GM06990 (cell line): ENCODE measurements around the gene CLK4.

Experiments used
- DNase-seq: peaks from one replicate; pipeline ENCODE4 v3.0.0-alpha.2; 2011; ENCODE audit not compliant: insufficient read length; ENCODE audit errors: extremely low read depth
- H3K27me3 ChIP-seq: replicated peaks from 2 replicates; pipeline ENCODE4 v1.6.0; 2011; ENCODE audit warnings: low read length; ENCODE audit not compliant: control insufficient read depth, insufficient read depth
- H3K36me3 ChIP-seq: 2 replicates; pipeline ENCODE4 v1.5.1; 2011; ENCODE audit warnings: low read length; ENCODE audit not compliant: control insufficient read depth, insufficient read depth
- H3K4me3 ChIP-seq: replicated peaks from 2 replicates; pipeline ENCODE4 v1.5.1; 2011; ENCODE audit warnings: low read depth, mild to moderate bottlenecking, control low read depth, low read length
- TF ChIP-seq, protein P1 (sequence below): IDR thresholded peaks from 2 replicates; pipeline ENCODE4 v1.5.1; 2011; ENCODE audit warnings: low read length, control low read depth, mild to moderate bottlenecking, inconsistent platforms; ENCODE audit not compliant: insufficient read depth, poor library complexity, severe bottlenecking

CLK4 gene

DNA sequence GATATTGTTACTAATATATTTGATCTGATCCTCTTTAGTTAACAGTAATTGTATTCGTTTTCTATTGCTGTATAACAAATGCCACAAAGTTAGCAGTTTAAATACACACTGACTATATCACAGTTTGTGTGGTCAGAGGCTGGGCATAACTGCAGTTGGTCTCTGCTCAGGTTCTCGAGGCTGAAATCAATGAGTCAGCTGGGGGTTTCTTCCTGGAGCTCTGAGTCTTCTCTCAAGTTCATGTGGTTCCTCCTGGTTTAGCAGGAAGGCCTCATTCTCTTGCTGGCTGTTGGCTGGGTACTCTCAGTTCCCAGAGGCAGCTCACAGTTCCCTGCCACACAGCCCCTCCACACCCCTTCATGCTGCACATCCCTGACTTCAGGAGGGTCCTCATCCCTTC lies 57.4 kb downstream of the CLK4 start:
- H3K36me3 ChIP-seq: no peaks in the 10 kb centered on the region
- H3K4me3 ChIP-seq: no peak overlapping the region
- H3K27me3 ChIP-seq: no peaks in the 10 kb centered on the region
- TF ChIP-seq, protein P1, sequence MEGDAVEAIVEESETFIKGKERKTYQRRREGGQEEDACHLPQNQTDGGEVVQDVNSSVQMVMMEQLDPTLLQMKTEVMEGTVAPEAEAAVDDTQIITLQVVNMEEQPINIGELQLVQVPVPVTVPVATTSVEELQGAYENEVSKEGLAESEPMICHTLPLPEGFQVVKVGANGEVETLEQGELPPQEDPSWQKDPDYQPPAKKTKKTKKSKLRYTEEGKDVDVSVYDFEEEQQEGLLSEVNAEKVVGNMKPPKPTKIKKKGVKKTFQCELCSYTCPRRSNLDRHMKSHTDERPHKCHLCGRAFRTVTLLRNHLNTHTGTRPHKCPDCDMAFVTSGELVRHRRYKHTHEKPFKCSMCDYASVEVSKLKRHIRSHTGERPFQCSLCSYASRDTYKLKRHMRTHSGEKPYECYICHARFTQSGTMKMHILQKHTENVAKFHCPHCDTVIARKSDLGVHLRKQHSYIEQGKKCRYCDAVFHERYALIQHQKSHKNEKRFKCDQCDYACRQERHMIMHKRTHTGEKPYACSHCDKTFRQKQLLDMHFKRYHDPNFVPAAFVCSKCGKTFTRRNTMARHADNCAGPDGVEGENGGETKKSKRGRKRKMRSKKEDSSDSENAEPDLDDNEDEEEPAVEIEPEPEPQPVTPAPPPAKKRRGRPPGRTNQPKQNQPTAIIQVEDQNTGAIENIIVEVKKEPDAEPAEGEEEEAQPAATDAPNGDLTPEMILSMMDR: no peak
- no peak for DNase-seq

DNA sequence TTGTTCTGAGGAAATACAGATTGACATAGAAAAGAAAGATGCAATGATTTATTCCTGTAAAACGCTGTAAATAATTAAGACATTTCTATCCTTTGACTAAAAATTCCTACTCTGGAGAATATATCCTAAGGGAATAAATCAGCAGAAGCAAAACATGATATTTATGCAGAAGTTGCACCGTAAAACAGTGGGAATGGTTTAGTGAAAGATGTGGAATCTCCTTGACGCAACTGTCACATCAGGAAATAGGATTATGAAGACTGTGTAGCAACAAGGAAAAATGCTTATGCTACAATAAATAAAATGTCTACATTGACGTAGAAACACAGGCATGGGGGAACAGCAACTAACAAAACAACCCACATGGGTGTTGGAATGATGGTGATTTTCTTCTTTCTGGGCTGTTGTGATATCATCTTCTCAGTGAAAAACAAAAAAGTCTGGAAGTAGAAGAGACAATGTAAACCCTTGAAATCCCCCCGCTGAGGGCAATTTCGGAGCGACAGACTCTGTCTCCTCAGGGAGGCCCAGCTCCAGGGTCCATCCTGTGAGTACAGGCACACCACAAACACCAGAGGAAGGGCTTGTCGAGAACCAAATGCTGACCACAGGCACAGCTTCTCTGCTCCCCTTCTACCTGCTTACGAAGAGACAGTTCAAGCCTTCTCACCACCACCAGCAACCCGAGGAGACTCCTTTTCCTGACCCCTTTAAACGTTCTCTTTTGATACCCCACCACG lies 61.9 kb downstream of the CLK4 start:
- Histone ChIP-seq H3K4me3 (no peak overlapping the region), H3K36me3 (no peaks in the 10 kb centered on the region), H3K27me3 (no peaks in the 10 kb centered on the region)
- TF ChIP-seq, protein P1: no peak
- DNase-seq: no peak

DNA sequence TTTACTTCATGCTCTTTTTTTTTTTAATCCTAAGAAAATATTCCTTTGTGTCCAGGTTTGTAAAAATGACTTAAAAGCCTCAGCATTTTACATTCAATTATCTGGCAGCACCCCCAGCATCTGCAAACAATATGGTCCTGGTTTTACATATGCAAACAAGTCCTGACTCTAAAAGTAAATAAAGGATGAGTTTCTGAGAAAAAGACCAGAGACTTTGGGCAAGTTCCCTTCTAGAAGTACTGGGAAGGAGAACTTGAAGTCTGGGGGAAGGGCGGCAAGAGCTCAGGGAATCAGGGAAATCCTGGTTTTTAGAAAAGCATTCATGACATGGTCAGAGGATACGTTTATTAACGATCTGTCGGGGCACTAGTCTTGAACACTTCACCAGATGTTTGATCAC lies 62.5 kb downstream of the CLK4 start:
- Histone ChIP-seq H3K36me3 (no peaks in the 10 kb centered on the region), H3K27me3 (no peaks in the 10 kb centered on the region), H3K4me3 (no peak overlapping the region)
- TF ChIP-seq, protein P1: no peak
- no peak for DNase-seq

DNA sequence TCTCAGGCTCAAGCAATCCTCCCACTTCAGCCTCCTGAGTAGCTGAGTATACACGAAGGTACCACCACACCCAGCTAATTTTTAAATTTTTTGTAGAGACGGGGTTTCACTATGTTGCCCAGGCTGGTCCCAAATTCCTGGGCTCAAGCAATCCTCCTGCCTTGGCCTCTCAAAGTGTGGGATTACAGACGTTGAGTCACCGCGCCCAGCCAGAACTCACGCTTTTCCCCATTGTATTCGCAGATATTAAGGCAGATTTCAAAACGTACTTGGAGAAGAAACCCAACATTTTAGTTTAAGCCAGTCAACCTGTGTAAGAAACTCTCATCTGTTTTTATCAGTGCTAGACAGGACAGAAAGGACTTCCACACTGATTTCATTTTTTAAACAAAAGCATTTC lies 63.2 kb downstream of the CLK4 start:
- H3K36me3 ChIP-seq: no peaks in the 10 kb centered on the region
- TF ChIP-seq, protein P1: no peak
- H3K27me3 ChIP-seq: no peaks in the 10 kb centered on the region
- DNase-seq: no peak
- no peak overlapping the region for H3K4me3 ChIP-seq

DNA sequence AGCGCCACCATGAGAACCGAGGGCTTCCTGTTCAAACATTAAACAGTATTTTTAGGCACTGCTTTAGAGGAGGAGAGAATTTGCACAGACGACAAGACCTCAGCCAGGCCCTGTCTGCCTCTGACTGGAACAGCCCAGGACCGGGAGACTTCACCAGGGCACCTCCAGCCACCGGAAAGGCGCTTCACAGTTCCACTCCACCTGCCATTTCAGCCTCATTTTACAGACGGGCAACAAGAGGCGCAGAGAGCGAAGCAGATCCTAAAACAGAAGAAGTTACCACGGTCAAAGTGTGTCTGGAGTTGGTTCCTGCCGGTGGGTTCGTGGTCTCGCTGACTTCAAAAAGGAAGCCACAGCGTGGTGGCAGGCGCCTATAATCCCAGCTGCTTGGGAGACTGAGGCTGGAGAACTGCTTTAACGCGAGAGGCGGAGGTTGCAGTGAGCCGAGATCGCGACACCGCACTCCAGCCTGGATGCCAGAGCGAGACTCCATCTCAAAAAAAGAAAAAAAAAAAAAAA lies 65.0 kb downstream of the CLK4 start:
- no peaks in the 10 kb centered on the region for H3K36me3 ChIP-seq
- TF ChIP-seq, protein P1: no peak
- H3K4me3 ChIP-seq: no peak overlapping the region
- no peak for DNase-seq
- no peaks in the 10 kb centered on the region for H3K27me3 ChIP-seq
